Endothelial cell of umbilical vein (primary cell): ENCODE data around the gene DPP6. TPM values are rescaled to one million over a fixed set of nuclear protein-coding genes. Genes with fewer than 3 reads are reported as not detected.

Source experiments
- BruUV-seq: library from RNA; stranded (reverse); fragments of 400-500 nt; replicated peaks from 2 replicates; lab custom pipeline; 2021; lab: Mats Ljungman, UMichigan
- CTCF ChIA-PET: fragments of 300-600, 350-600 bp; sonication (Branson Sonifier 250); formaldehyde crosslinking; loops from one replicate; lab custom pipeline; 2021; ENCODE audit warnings: antibody characterized with exemption, inconsistent platforms; lab: Charles Lee
- POLR2A ChIA-PET: fragments of 300-600, 350-600 bp; sonication (Branson Sonifier 250); formaldehyde crosslinking; loops from one replicate; lab custom pipeline; 2021; ENCODE audit warnings: antibody characterized with exemption, inconsistent platforms; lab: Charles Lee
- DNase-seq: peaks from one replicate; pipeline ENCODE4 v3.0.0-alpha.2; 2011; ENCODE audit warnings: low read depth, low spot score
- FAIRE-seq: peaks from 2 replicates; lab custom pipeline; 2011; peaks lifted over from hg19 to GRCh38; lab: Jason Lieb, UNC
- H2AFZ ChIP-seq: 2 replicates; pipeline ENCODE4 v1.6.0; 2012; ENCODE audit warnings: low read depth, low read length, control low read depth, inconsistent platforms
- H3K27ac ChIP-seq: 2 replicates; pipeline ENCODE4 v1.5.1; 2011; ENCODE audit warnings: low read depth, mild to moderate bottlenecking, control low read depth, low read length, moderate library complexity; ENCODE audit not compliant: insufficient read depth
- H3K27me3 ChIP-seq, 2 experiments: 2 replicates each; pipeline versions ENCODE4 v1.6.0 to v1.6.1; 2011; ENCODE audit warnings: low read length in 2 of 2, mixed read lengths in 1 of 2; ENCODE audit not compliant: control insufficient read depth in 2 of 2, insufficient read depth in 2 of 2
- H3K36me3 ChIP-seq, 2 experiments: 2 replicates in 1 of 2; 3 replicates in 1 of 2; pipeline ENCODE4 v1.5.1; 2011; ENCODE audit warnings: low read length in 2 of 2, mild to moderate bottlenecking in 1 of 2, moderate library complexity in 1 of 2; ENCODE audit not compliant: control insufficient read depth in 2 of 2, insufficient read depth in 2 of 2; ENCODE audit errors: extremely low read depth in 1 of 2
- H3K4me1 ChIP-seq: 3 replicates; pipeline ENCODE4 v1.5.1; 2011; ENCODE audit warnings: mild to moderate bottlenecking, low read length; ENCODE audit not compliant: control insufficient read depth, insufficient read depth; ENCODE audit errors: extremely low read depth
- H3K4me2 ChIP-seq: 2 replicates; pipeline ENCODE4 v1.6.1; 2011; ENCODE audit warnings: low read length, control low read depth, mixed read lengths; ENCODE audit not compliant: insufficient read depth
- H3K4me3 ChIP-seq, 3 experiments: fragments of 200-600 bp in 1 of 3; sonication (generic), shearing (Covaris generic) in 1 of 3; replicated peaks in 1 of 3; 2 replicates each; pipeline ENCODE4 v1.5.1; 2011 to 2016; ENCODE audit warnings: control low read depth in 3 of 3, low read length in 3 of 3, mild to moderate bottlenecking in 2 of 3, inconsistent platforms in 1 of 3, low read depth in 1 of 3, moderate library complexity in 1 of 3; ENCODE audit not compliant: insufficient read depth in 1 of 3
- H3K79me2 ChIP-seq: 2 replicates; pipeline ENCODE4 v1.6.0; 2012; ENCODE audit warnings: low read length, inconsistent platforms; ENCODE audit not compliant: control insufficient read depth, insufficient read depth
- H3K9ac ChIP-seq: replicated peaks from 2 replicates; pipeline ENCODE3; 2011; ENCODE audit warnings: low read length, control low read depth; ENCODE audit not compliant: insufficient read depth; ENCODE audit errors: extremely low read depth
- H3K9me1 ChIP-seq: replicated peaks from 3 replicates; pipeline ENCODE4 v1.6.0; 2011; ENCODE audit warnings: mild to moderate bottlenecking, low read length; ENCODE audit not compliant: control insufficient read depth, insufficient read depth; ENCODE audit errors: extremely low read depth
- H3K9me3 ChIP-seq: replicated peaks from 2 replicates; pipeline ENCODE4 v1.5.1; 2012; ENCODE audit warnings: low read length, inconsistent platforms; ENCODE audit not compliant: control insufficient read depth, insufficient read depth
- H4K20me1 ChIP-seq: replicated peaks from 2 replicates; pipeline ENCODE3; 2011; ENCODE audit warnings: mild to moderate bottlenecking, low read length; ENCODE audit not compliant: control insufficient read depth, insufficient read depth; ENCODE audit errors: extremely low read depth
- EZH2 ChIP-seq: IDR thresholded peaks from 2 replicates; pipeline ENCODE4 v1.6.1; 2012; ENCODE audit warnings: borderline replicate concordance, low read depth, mild to moderate bottlenecking, moderate library complexity, low read length, inconsistent platforms; ENCODE audit not compliant: severe bottlenecking
- FOS ChIP-seq: IDR thresholded peaks from 2 replicates; pipeline ENCODE4 v1.6.1; 2011; ENCODE audit warnings: mild to moderate bottlenecking, low read length, moderate library complexity, borderline replicate concordance; ENCODE audit not compliant: insufficient read depth
- GATA2 ChIP-seq: IDR thresholded peaks from 2 replicates; pipeline ENCODE4 v1.7.0; 2011; ENCODE audit warnings: low read depth, mild to moderate bottlenecking, moderate library complexity, mixed read lengths, low read length; ENCODE audit not compliant: insufficient read length, insufficient read depth
- JUN ChIP-seq: IDR thresholded peaks from 2 replicates; pipeline ENCODE4 v1.6.1; 2011; ENCODE audit warnings: borderline replicate concordance, low read depth; ENCODE audit not compliant: insufficient read length, insufficient read depth
- MYC ChIP-seq: IDR thresholded peaks from one replicate; pipeline ENCODE4 v1.6.1; 2011; ENCODE audit warnings: mild to moderate bottlenecking, low read depth, low read length
- POLR2A ChIP-seq: IDR thresholded peaks from 2 replicates; pipeline ENCODE4 v1.6.1; 2012; ENCODE audit warnings: low read depth, mild to moderate bottlenecking, control low read depth, low read length
- POLR2AphosphoS5 ChIP-seq: IDR thresholded peaks from 2 replicates; pipeline ENCODE4 v1.6.1; 2012; ENCODE audit warnings: low read depth, mild to moderate bottlenecking, control low read depth, low read length, moderate library complexity; ENCODE audit not compliant: insufficient read depth
- dilution Hi-C: fragments of 300-500 bp; cut with MboI; formaldehyde crosslinking; loops from one replicate; pipeline ENCODE4 v1.15.0; 2019; ENCODE audit warnings: low sequenced_read_pairs; ENCODE audit not compliant: extremely low pct_ligation_motif_present
- intact Hi-C: fragments of 100-400 bp; cut with micrococcal nuclease; formaldehyde crosslinking; loops from one replicate; pipeline ENCODE4 v1.10.0; 2022
- polyA plus RNA-seq, 4 experiments: library from polyadenylated mRNA; depleted of rRNA in 3 of 4; stranded (reverse) in 3 of 4; unstranded in 1 of 4; fragments of >200 nt; gene quantifications; 2 replicates each; pipeline versions ENCODE4 v1.2.1 to v1.2.3, GENCODE V29; 2011 to 2012; ENCODE audit warnings: missing spikeins in 1 of 4
- total RNA-seq: library from RNA; stranded (reverse); gene quantifications from 2 replicates; pipeline ENCODE4 v1.2.3, GENCODE V29; 2021
- TF ChIP-seq, protein P1 (sequence below), 2 donors: IDR thresholded peaks; 1 replicate in 1 of 2; 2 replicates in 1 of 2; pipeline ENCODE4 v1.5.1; 2011; ENCODE audit warnings: low read length in 2 of 2, mild to moderate bottlenecking in 2 of 2, moderate library complexity in 2 of 2, control low read depth in 1 of 2, inconsistent platforms in 1 of 2, low read depth in 1 of 2; ENCODE audit not compliant: insufficient read depth in 1 of 2; ENCODE audit errors: extremely low read depth in 1 of 2
- TF ChIP-seq, protein P2 (sequence below): IDR thresholded peaks from 2 replicates; pipeline ENCODE4 v1.6.1; 2011; ENCODE audit not compliant: insufficient read depth, insufficient read length

DPP6 gene
- total and polyA plus RNA-seq, 2 donors (not counting 3 experiments of a cell fraction or from before 2014, with no cell fraction given) = not detected

DNA sequence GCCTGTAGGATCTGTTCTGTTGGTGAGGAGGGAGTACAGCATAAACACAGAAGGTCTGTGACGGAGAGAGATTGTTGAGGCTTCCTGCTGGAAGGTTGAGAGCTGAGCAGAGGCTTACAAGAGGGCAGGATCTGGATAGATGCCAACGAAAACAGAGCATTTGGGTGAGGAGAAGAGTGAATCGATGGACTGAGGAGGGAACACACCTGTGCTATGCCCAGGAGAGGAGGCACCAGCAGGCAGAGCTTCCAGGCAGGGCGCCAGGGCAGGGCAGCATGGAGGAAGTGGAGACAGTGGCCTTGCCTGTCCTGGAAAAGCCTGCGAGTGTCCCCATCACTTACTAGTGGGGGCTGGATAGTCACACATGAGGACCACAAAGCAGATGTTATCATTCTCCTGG, 667.8 kb downstream of the DPP6 start:
- FAIRE-seq (no peak), DNase-seq (no peak)
- Histone ChIP-seq H3K36me3 (no peaks in the 10 kb centered on the region), H4K20me1 (no peaks in the 10 kb centered on the region), H3K27ac (no peak overlapping the region), H3K4me3 (no peak overlapping the region), H3K79me2 (no peaks in the 10 kb centered on the region), H3K9me1 (no peaks in the 10 kb centered on the region), H3K4me1 (no peaks in the 10 kb centered on the region), H3K9ac (no peak overlapping the region), H3K27me3 (no peaks in the 10 kb centered on the region), H2AFZ (no peak overlapping the region), H3K9me3 (peaks cover 10% of the 10 kb centered on the region), H3K4me2 (no peak overlapping the region)
- POLR2A ChIA-PET = no interaction called here
- dilution Hi-C loops = no loop called here
- CTCF ChIA-PET = no interaction called here
- intact Hi-C loops = no loop called here
- BruUV-seq = no TSS peak
- TF ChIP-seq FOS (no peak), EZH2 (no peak), GATA2 (no peak)

GRCh38 chr7:154721086-154721485, 668.9 kb downstream of the DPP6 start:
- no peaks in the 10 kb centered on the region for H3K9me1 ChIP-seq
- no TSS peak for BruUV-seq
- no peak overlapping the region for H3K27ac ChIP-seq
- no peak overlapping the region for H3K4me2 ChIP-seq
- H2AFZ ChIP-seq = no peak overlapping the region
- no peak overlapping the region for H3K9ac ChIP-seq
- H3K4me3 ChIP-seq = no peak overlapping the region
- no peak for FAIRE-seq
- dilution Hi-C loops = no loop called here
- DNase-seq = no peak
- ChIA-PET POLR2A (no interaction called here), CTCF (no interaction called here)
- intact Hi-C loops = no loop called here
- H4K20me1 ChIP-seq = no peaks in the 10 kb centered on the region
- no peaks in the 10 kb centered on the region for H3K79me2 ChIP-seq
- peaks cover 10% of the 10 kb centered on the region for H3K9me3 ChIP-seq
- no peak for TF ChIP-seq JUN
- TF ChIP-seq MYC = no peak
- TF ChIP-seq, protein P1, sequence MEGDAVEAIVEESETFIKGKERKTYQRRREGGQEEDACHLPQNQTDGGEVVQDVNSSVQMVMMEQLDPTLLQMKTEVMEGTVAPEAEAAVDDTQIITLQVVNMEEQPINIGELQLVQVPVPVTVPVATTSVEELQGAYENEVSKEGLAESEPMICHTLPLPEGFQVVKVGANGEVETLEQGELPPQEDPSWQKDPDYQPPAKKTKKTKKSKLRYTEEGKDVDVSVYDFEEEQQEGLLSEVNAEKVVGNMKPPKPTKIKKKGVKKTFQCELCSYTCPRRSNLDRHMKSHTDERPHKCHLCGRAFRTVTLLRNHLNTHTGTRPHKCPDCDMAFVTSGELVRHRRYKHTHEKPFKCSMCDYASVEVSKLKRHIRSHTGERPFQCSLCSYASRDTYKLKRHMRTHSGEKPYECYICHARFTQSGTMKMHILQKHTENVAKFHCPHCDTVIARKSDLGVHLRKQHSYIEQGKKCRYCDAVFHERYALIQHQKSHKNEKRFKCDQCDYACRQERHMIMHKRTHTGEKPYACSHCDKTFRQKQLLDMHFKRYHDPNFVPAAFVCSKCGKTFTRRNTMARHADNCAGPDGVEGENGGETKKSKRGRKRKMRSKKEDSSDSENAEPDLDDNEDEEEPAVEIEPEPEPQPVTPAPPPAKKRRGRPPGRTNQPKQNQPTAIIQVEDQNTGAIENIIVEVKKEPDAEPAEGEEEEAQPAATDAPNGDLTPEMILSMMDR (IDR thresholded peaks at IDR 0.05; ENCODE audit: extremely low read depth in 1 of 2, insufficient read depth in 1 of 2, low read depth in 1 of 2, low read length in 2 of 2) = no peak
- TF ChIP-seq FOS = no peak
- TF ChIP-seq POLR2AphosphoS5 = no peak
- TF ChIP-seq, protein P2, sequence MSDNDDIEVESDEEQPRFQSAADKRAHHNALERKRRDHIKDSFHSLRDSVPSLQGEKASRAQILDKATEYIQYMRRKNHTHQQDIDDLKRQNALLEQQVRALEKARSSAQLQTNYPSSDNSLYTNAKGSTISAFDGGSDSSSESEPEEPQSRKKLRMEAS = no peak
- no peak for TF ChIP-seq POLR2A
- no peak for TF ChIP-seq GATA2
- TF ChIP-seq EZH2 = no peak
- H3K36me3 ChIP-seq = no peaks in the 10 kb centered on the region
- H3K27me3 ChIP-seq = no peaks in the 10 kb centered on the region
- no peaks in the 10 kb centered on the region for H3K4me1 ChIP-seq
